ENCODE data around the gene TXNDC8. TPM values are rescaled to one million over a fixed set of nuclear protein-coding genes. Genes with fewer than 3 reads are reported as not detected.
A peak's percentile ranks its signal among the peaks of the same experiment; 100 is the strongest.

TXNDC8 gene
- polyA plus RNA-seq, 6 donors from 2014 or later = not detected

DNA sequence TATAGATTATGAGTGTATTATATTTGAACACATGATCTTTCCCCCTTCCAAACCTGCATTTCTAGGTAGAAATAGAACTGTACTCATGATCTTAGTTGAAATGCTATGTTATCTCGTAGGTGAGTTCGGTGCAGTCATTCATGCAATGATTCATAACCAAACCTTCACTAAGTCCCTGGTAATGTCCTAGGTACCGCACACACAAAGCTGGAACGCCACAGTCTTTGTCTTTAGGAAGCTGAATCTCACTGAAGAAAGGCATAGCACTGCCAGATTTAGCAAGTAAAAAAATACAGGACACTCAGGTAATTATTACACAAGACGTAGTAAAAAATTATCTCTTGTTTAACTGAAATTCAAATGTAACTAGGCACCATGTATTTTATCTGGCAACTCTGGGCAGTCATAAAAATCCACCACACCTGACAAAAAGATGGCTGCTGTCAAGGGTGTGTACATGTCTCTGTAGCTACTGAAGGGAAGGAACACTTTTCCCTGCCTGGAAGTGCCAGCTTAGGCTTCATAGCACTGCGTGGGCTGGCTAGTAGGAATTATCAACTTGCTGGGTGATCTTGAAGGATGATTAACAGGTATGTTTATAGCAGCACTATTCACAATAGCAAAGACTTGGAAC is 53.3 kb downstream of the TXNDC8 start:
- Mint-ChIP-seq H3K36me3 (no peaks in the 10 kb centered on the region), H3K4me3 (no peak overlapping the region), H3K27me3 (peaks cover 0 to 11% (median 4%) of the 10 kb centered on the region in 3 donors), H3K27ac (no peak overlapping the region), H3K9me3 (peaks cover 0 to 7% (median 2%) of the 10 kb centered on the region in 7 donors), H3K4me1 (no peaks in the 10 kb centered on the region)
- DNase-seq (no peak), ATAC-seq (ENCODE audit: low read depth in 2 of 2) (no peak)

DNA sequence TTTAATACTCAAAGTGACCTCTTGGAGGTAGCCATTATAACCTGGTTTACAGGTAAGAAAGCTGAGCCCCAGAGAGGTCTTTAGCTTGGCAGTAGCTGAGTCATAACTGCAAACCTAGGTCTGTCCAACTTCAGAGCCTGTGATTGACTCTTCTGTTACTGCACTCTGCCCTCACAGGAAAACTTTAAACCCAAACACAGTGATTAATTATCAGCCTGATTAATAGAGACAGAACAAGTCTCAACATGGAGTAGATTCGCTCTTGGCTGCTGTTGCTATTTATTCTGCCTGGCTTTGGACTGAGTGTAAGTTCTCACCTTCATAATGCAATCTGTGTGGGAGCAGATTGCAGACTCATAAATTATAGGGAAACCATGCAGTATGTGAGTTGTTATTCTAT is 53.9 kb downstream of the TXNDC8 start:
- ATAC-seq (ENCODE audit: low read depth in 2 of 2) (no peak), DNase-seq (no peak)
- Mint-ChIP-seq H3K4me1 (no peaks in the 10 kb centered on the region), H3K4me3 (no peak overlapping the region), H3K27ac (no peak overlapping the region), H3K9me3 (peaks cover 0 to 7% (median 2%) of the 10 kb centered on the region in 7 donors), H3K27me3 (peaks cover 0 to 11% (median 4%) of the 10 kb centered on the region in 3 donors), H3K36me3 (no peaks in the 10 kb centered on the region)

DNA sequence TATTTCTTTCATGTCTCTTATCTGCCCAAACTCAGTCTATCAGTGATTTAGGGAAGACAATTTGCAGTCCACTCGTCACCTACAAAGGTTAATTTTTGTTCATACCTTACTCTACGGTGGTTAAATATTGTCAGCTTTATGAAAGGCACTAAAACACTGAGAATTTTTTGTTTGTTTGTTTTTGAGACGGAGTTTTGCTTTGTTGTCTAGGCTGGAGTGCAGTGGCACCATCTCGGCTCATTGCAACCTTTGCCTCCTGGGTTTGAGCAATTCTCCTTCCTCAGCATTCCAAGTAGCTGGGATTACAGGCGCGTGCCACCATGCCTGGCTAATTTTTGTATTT is 55.0 kb downstream of the TXNDC8 start:
- no peaks in the 10 kb centered on the region for H3K36me3 Mint-ChIP-seq
- DNase-seq = no peak
- H3K27ac Mint-ChIP-seq = no peak overlapping the region
- peaks cover 0 to 7% (median 2%) of the 10 kb centered on the region in 7 donors for H3K9me3 Mint-ChIP-seq
- no peak for ATAC-seq (ENCODE audit: low read depth in 2 of 2)
- H3K4me3 Mint-ChIP-seq = no peak overlapping the region
- peaks cover 0 to 11% (median 4%) of the 10 kb centered on the region in 3 donors for H3K27me3 Mint-ChIP-seq
- H3K4me1 Mint-ChIP-seq = no peaks in the 10 kb centered on the region

DNA sequence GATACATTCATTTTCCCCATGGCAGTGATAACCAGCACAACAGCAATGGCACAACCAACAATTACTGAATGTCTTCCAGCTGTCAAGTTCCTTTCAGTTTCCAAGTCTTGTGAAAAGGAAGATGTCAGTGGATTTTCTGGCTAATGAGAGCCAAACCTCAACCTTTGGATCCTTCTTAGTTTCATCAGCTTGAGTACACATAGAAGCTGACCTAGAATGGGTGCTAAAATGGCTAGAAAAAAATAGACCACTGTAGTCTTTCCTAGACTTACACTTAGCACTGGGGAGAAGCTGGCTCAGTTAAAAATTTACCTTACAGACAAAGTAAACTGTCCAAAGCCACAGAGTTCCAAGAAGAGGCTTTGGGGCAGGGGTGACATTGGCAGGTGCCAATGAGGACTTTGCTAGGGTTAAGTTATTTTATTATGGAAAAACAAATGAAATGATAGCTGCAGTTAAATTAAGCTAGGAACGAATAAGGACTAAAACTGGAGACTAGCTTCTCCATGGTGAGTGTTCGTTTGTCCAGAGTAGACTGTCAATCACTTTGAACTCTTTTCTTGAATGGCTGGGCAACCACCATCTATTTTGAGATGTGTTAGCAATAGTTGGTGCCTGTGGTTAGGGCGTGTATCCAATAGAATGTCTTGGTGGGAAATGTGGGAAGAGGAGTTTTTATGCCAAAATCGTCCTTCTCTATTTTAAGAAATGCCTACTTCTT is 55.5 kb downstream of the TXNDC8 start:
- Mint-ChIP-seq H3K4me1 (no peaks in the 10 kb centered on the region), H3K9me3 (peaks cover 0 to 7% (median 2%) of the 10 kb centered on the region in 7 donors), H3K27me3 (peaks cover 0 to 11% (median 4%) of the 10 kb centered on the region in 3 donors), H3K27ac (no peak overlapping the region), H3K4me3 (no peak overlapping the region), H3K36me3 (no peaks in the 10 kb centered on the region)
- ATAC-seq (ENCODE audit: low read depth in 2 of 2) (no peak), DNase-seq (no peak)

DNA sequence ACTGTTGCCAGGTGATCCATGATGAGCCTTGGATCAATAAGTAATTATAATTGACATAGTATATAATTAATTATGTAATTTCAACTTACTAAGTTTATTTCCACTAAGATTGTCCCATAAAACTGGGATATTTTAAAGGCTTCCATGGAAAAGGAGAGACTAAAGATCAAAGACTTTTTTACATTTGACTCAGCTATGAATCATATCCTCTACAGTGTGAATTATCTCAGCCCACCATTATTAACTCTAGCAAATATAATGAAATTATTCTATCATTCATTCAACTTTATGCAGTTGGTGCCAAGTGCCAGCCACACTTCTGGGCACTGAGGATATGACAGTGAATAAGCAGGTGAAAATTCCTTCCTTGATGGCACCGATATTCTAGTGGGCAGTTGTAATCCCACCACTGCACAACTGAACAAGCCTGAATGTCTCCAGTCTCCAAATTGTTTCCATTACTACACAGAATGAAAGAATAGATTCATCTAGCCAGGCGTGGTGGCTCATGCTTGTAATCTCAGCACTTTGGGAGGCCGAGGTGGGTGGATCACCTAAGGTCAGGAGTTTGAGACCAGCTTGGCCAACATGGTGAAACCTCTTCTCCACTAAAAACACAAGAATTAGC is 59.5 kb downstream of the TXNDC8 start:
- peaks cover 0 to 4% (median 4%) of the 10 kb centered on the region in 3 donors for H3K27me3 Mint-ChIP-seq
- no peak for ATAC-seq (ENCODE audit: low read depth in 2 of 2)
- DNase-seq = no peak
- H3K27ac Mint-ChIP-seq = no peak overlapping the region
- no peak overlapping the region for H3K4me3 Mint-ChIP-seq
- no peaks in the 10 kb centered on the region for H3K4me1 Mint-ChIP-seq
- no peaks in the 10 kb centered on the region for H3K36me3 Mint-ChIP-seq
- H3K9me3 Mint-ChIP-seq = no peaks in the 10 kb centered on the region

DNA sequence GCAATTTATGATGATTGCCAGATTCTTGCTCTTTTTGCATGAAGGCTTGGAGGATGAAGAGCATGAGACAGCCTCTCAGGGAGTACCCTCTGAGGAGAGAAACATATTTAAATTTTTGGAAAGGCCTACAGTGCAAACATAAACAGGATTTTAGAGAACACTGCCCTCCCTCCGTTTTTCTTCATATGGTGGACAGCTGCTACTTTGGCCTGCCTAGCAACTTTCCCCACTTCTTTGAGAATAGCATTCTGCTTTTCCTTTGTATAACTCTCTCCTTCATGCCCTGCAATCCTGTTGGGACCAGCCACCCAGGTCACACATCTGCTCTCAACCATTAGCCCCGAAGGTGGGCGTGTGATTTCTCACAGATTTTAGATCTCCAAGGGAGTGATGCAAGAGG is 60.9 kb downstream of the TXNDC8 start:
- Mint-ChIP-seq H3K27me3 (peaks cover 0 to 4% (median 3%) of the 10 kb centered on the region in 3 donors), H3K4me3 (no peak overlapping the region), H3K36me3 (no peaks in the 10 kb centered on the region), H3K9me3 (no peaks in the 10 kb centered on the region), H3K27ac (no peak overlapping the region), H3K4me1 (no peaks in the 10 kb centered on the region)
- ATAC-seq (ENCODE audit: low read depth in 2 of 2) (no peak), DNase-seq (no peak)

DNA sequence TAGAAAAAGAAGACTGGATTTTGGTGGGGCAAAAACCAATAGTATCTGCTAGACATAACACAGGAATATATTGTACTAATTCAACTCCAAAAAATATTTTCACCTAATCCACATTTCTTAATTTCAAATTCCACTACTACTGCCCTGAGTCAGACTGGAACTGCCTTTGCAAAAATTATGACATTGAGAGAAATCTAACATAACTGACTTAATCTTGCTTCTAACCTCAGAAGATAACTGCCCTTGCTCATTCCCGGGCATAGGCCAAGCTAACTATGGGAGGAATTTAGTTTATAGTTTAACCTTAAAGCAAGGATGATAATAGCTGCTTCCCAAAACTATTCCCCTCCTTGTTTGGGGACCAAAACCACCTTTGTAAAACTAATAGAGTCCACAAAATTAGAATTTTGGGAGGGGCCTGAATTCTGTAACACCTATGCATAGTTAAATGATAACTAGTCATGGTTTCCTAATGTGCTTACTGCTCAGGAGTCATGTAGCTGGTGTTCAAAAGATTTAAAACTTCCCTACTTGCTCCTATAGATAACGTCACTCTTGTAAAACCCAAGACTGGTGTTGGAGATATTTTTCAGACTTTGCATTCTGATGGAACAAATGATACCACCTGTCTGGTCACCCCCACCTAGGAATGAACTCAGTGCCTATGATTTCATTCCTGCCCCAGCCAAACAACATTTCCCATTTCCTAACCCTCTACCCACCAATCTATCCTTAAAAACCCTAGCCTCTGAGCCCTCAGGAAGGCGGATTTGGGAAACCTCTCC is 67.3 kb downstream of the TXNDC8 start:
- peaks cover 0 to 7% (median 0%) of the 10 kb centered on the region in 3 donors for H3K27me3 Mint-ChIP-seq
- no peaks in the 10 kb centered on the region for H3K4me1 Mint-ChIP-seq
- no peaks in the 10 kb centered on the region for H3K36me3 Mint-ChIP-seq
- H3K4me3 Mint-ChIP-seq = no peak overlapping the region
- DNase-seq (no peak), ATAC-seq (ENCODE audit: low read depth in 2 of 2) (no peak)
- no peaks in the 10 kb centered on the region for H3K9me3 Mint-ChIP-seq
- no peak overlapping the region for H3K27ac Mint-ChIP-seq

DNA sequence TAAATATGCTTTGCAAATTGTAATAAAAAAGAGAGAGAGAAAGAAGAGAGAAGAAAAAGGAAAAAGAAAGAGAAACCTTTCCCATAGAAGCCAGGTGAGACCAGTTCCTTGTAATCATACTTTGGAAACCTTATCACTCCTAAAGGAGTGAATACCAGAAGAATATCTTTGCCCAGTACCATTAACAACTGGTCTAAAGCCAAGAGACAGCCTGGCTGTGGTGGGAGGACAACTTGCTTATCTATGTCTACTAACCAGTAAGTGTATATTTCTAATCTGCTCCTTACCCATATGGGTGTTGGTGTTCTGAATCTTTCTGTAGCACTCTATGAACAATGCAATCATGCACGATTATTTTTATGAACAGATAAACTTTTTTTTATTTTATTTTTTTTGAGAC is 70.9 kb downstream of the TXNDC8 start:
- Mint-ChIP-seq H3K4me1 (no peaks in the 10 kb centered on the region), H3K27ac (no peak overlapping the region), H3K9me3 (peaks cover 0 to 3% (median 0%) of the 10 kb centered on the region in 7 donors), H3K27me3 (peaks cover 0 to 7% (median 0%) of the 10 kb centered on the region in 3 donors), H3K36me3 (no peaks in the 10 kb centered on the region), H3K4me3 (no peak overlapping the region)
- DNase-seq (no peak), ATAC-seq (ENCODE audit: low read depth in 2 of 2) (no peak)

DNA sequence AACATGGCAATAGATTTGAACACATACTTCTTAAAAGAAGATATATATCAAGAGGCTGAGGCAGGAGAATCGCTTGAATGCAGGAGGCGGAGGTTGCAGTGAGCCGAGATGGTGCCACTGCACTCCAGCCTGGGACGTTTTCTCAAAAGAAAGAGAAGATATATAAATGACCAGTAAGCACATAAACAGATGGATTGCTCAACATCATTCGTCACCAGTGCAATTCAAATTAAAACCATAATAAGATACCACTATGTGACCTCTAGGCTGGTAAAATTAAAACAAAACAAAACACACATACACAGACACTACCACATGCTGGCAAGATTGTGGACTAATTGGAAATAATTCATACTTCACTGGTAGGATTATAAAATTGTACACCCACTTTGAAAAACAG is 76.0 kb downstream of the TXNDC8 start:
- DNase-seq (no peak), ATAC-seq (ENCODE audit: low read depth in 2 of 2) (no peak)
- Mint-ChIP-seq H3K4me1 (peaks cover 9% of the 10 kb centered on the region in 3 donors), H3K27me3 (no peaks in the 10 kb centered on the region), H3K9me3 (peaks cover 0 to 3% (median 0%) of the 10 kb centered on the region in 7 donors), H3K36me3 (no peaks in the 10 kb centered on the region), H3K4me3 (no peak overlapping the region), H3K27ac (peak overlapping the region in 1 of 6 donors; percentile 68)

DNA sequence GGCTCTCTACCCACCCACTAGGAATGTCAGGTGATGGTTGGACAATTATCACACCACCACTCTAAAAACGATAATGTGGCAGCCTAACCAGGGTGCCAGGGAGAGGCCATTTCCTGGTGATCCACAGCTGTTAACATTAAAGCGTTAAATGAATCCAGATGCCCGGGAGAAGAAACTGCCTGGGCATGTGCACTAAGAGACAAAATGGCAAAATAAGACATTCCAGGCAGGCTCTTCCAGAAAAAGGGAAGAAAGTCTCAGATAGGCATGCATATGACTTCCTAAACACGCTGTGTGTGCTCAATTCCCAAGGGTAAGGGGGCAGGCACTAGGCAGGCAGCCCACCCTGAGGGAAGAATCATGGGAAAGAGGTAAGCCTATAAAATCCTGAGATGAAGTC is 76.8 kb downstream of the TXNDC8 start:
- ATAC-seq (ENCODE audit: low read depth in 2 of 2) = no peak
- no peaks in the 10 kb centered on the region for H3K27me3 Mint-ChIP-seq
- no peak for DNase-seq
- H3K36me3 Mint-ChIP-seq = no peaks in the 10 kb centered on the region
- H3K9me3 Mint-ChIP-seq = peaks cover 0 to 3% (median 0%) of the 10 kb centered on the region in 7 donors
- H3K4me1 Mint-ChIP-seq = peaks cover 9 to 13% (median 9%) of the 10 kb centered on the region in 3 donors
- no peak overlapping the region for H3K27ac Mint-ChIP-seq
- no peak overlapping the region for H3K4me3 Mint-ChIP-seq

DNA sequence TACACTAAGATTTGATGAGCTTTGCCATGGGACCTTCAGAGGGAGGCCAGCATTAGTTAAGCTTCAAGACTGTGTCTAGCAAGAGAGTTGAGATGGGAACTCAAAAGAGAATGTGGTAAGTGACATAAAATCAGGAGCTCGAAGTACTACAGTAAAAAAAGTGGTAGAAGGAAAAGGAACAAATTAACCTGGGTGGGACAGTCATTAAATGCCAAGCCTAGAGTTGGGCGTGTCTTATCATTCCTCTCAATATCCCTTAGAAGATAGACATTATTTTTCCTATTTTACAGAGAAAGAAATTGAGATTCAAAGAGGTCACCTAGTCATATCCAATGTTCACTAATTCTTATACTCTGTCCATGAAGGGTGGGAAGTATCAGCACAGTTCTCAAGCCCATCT is 78.1 kb downstream of the TXNDC8 start:
- H3K27ac Mint-ChIP-seq = no peak overlapping the region

DNA sequence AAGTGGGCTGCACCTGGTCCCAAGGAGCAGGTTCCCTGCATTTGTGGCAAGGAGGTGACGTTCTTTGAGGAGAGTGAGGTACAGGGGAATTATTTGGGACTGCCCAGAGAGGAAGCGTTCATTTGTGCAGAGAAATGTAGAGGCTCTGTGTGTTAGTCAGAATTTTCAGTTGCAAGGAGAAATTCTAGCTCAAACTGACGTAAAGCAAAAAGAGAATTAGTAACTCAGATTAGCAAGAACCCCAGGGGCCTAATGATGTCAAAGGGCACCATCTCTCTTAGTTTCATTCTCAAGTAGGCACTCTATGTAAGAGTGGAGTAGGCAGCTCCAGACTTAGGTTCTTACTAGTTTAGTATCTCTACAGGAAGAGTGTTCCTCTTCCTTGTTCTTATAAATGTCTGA is 79.0 kb downstream of the TXNDC8 start:
- Mint-ChIP-seq H3K9me3 (no peaks in the 10 kb centered on the region), H3K4me3 (peak overlapping the region in 1 of 8 donors; percentile 98), H3K27ac (peak overlapping the region in 1 of 6 donors; percentile 43)

More for the DNA sequence above, 78.1 kb downstream of the TXNDC8 start:
- no peak for DNase-seq
- peak overlapping the region in 1 of 8 donors; percentile 10 for H3K4me3 Mint-ChIP-seq
- H3K4me1 Mint-ChIP-seq = peaks cover 15 to 21% (median 16%) of the 10 kb centered on the region in 3 donors
- peaks cover 0 to 3% (median 0%) of the 10 kb centered on the region in 7 donors for H3K9me3 Mint-ChIP-seq
- no peak for ATAC-seq (ENCODE audit: low read depth in 2 of 2)
- H3K36me3 Mint-ChIP-seq = no peaks in the 10 kb centered on the region
- H3K27me3 Mint-ChIP-seq = no peaks in the 10 kb centered on the region

DNA sequence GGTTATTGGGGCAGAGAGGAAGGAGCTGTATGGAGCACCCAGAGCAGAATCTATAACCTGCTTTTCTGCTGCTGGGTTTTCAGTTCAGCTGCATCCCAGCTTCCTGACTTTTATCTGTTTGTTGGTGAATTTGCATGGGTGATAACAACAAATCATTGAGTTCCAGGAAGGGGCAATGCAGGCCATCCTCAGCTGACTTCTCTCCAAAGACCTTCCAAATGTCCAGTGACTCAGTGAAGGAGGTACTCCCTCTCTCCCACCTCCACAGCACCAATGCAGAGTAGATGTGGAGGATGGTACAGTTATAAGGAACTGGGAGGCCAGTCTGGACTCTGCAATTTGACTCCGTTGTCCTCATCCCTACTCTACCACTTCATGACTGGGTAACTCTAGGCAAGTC is 79.7 kb downstream of the TXNDC8 start:
- no peaks in the 10 kb centered on the region for H3K36me3 Mint-ChIP-seq
- no peaks in the 10 kb centered on the region for H3K9me3 Mint-ChIP-seq
- H3K4me1 Mint-ChIP-seq = peaks cover 18 to 26% (median 21%) of the 10 kb centered on the region in 3 donors
- ATAC-seq (ENCODE audit: low read depth in 2 of 2) (no peak), DNase-seq (no peak)
- peak overlapping the region in 6 of 8 donors; percentile 6 to 98 (median 95) for H3K4me3 Mint-ChIP-seq
- H3K27me3 Mint-ChIP-seq = no peaks in the 10 kb centered on the region
- no peak overlapping the region for H3K27ac Mint-ChIP-seq

More for the DNA sequence above, 79.0 kb downstream of the TXNDC8 start:
- Mint-ChIP-seq H3K27me3 (no peaks in the 10 kb centered on the region), H3K36me3 (no peaks in the 10 kb centered on the region), H3K4me1 (peaks cover 18 to 24% (median 21%) of the 10 kb centered on the region in 3 donors)
- DNase-seq (no peak), ATAC-seq (ENCODE audit: low read depth in 2 of 2) (no peak)
